C4-2B (cell line): ENCODE data around the gene ELAVL1.

Source experiments
- H3K27ac ChIP-seq: fragments of 450-650 bp; 2 replicates; pipeline ENCODE4 v1.5.1; 2017
- CTCF ChIP-seq: fragments of 450-650 bp; conservative IDR thresholded peaks from 2 replicates; pipeline ENCODE4 v1.5.1; 2017; ENCODE audit warnings: mild to moderate bottlenecking
- ZFX ChIP-seq: fragments of 450-650 bp; IDR thresholded peaks from 2 replicates; pipeline ENCODE4 v1.6.1; 2017

The ELAVL1 gene

DNA sequence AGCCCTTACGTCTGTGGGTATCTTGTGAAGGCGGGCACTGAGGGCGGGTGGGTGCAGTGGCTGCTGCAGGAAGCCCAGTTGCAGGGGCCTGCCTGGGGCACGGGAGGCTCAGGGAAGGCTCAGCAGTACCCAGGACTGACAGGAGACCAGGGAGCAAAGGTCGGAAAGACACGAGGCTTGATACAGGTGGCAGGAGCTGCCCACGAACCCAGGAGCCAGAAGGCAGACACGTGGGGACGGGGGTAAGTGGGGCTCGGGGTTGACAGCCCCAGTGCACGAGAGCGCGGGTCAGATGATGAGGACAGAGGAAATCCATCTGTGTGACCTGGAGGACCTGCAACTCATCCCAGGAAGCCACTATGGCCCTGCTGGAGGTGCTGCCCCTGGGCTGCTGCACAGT lies 25.3 kb downstream of the ELAVL1 start:
- TF ChIP-seq CTCF (no peak), ZFX (no peak)
- H3K27ac ChIP-seq: no peak overlapping the region

- no peak for TF ChIP-seq ZFX
- H3K27ac ChIP-seq: no peak overlapping the region
These were observed 25.9 kb downstream of the ELAVL1 start for GRCh38 chr19:7979559-7979958.

DNA sequence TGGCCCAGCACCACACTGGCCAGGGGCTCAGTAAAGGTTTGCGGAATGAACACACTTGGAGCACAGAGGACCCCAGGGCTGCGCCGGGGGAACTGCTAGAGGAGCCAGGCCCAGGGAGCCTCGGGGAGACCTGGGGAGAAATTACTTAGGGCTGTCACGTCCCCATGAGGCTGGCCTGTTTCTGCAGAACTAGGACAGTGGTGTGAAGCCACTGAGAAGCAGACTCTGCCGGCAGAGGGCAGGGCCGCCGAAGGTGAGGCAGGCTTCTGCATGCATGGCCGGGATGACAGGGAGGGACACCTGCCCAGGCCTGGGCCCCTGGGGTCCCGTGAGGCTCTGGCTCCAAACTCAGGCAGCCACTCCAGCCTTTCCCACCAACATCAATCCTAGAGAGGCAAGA lies 26.4 kb downstream of the ELAVL1 start:
- TF ChIP-seq CTCF (no peak), ZFX (no peak)
- no peak overlapping the region for H3K27ac ChIP-seq

GRCh38 chr19:7978179-7978825 lies 27.1 kb downstream of the ELAVL1 start:
- no peak overlapping the region; the same call in 1 of the 2 replicates for H3K27ac ChIP-seq
- no peak for TF ChIP-seq CTCF
- no peak for TF ChIP-seq ZFX

GRCh38 chr19:7977723-7978040 lies 27.8 kb downstream of the ELAVL1 start:
- TF ChIP-seq CTCF: no peak
- no peak for TF ChIP-seq ZFX
- H3K27ac ChIP-seq: no peak overlapping the region; the same call in 1 of the 2 replicates

- no peak for TF ChIP-seq ZFX
- TF ChIP-seq CTCF: no peak
- no peak overlapping the region for H3K27ac ChIP-seq
These were observed 28.3 kb downstream of the ELAVL1 start for GRCh38 chr19:7977021-7977722.

- H3K27ac ChIP-seq: no peak overlapping the region
- TF ChIP-seq ZFX (no peak), CTCF (no peak)
These were observed 29.0 kb downstream of the ELAVL1 start for GRCh38 chr19:7976461-7976860.

GRCh38 chr19:7975037-7975436 lies 30.4 kb downstream of the ELAVL1 start:
- no peak overlapping the region for H3K27ac ChIP-seq
- TF ChIP-seq ZFX (no peak), CTCF (no peak)
